Superior temporal gyrus (tissue), 1 donor: ENCODE measurements around the gene RINL.

Source experiments
- DNase-seq: peaks from one replicate; pipeline ENCODE4 v3.0.0-alpha.2; 2016; ENCODE audit errors: extremely low spot score

Gene RINL, protein sequence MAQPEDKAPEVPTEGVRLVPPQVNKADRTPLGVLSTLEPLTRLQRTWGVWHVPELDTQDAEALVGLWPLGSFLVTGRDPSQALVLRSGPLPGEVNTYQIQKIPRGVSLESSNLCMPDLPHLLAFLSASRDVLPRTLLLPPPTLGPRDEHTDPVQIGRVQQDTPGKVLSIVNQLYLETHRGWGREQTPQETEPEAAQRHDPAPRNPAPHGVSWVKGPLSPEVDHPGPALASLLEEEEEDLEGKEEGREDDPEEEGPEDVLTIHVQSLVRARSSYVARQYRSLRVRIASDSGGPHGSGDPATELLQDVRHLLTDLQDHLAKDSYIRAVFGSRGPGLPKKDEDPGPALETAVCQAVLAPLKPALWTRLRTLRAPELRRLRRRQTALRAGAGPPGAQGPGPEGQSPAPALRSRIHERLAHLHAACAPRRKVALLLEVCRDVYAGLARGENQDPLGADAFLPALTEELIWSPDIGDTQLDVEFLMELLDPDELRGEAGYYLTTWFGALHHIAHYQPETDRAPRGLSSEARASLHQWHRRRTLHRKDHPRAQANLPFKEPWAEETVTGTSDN

DNA sequence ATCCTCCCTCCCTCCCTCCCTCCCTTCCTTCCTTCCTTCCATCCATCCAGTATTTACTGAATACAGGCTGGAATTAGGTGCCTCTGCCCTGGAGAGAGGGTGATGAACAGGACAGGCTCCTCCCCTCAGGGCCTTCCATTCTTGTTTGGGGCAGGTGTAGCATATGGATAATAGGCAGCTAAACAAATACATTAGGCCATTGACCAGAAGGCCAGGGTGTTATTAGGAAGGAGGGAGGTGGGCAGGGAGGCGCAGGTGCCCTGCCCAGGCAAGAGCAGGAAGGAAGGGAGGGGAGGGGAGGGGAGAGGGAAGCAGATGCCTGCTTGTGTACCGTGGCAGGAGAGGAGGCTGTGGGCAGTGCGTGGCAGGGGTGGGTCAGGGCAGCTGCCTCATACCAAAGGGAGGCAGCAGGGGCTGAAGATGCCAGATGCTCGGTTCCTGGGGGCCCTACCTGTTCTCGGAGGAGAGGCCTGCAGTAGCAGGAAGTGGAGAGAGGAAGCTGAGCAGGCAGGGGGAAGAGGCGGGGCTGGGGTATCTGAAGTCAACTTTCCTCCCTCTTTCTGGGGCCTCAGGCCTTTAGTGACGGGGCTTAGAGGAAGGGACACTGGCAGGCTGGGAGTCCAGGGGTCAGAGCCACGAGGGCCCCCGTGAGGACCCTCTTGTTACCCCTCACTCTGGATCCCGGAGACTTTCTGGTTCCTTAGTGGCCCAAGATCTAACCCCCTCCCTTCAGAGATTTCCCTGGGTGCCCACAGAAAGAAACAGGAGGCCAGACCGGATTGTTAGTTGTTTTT, at the start of gene RINL:
Gene RINL (minus strand): TSS at position 495 of the 794 bp plus-strand sequence. CDS start 1,533 bp downstream, outside the sequence.
- DNase-seq = no peak

DNA sequence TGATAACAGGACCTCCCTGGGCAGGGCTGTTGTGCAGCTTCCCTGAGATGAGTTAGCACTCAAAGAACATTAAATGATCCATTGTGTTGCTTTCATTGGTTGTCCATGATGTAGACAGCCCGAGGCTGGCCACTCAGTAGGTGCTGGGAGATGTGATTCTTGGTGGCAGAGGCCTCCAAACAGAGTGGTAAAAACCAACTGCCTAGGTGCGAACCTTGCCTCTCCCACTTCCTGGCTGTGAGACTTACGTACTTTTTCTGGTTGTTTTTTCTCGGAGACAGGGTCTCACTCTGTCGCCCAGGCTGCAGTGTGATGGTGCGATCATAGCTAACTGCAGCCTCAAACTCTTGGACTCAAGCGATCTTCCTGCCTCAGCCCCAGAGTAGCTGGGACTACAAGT, 46.3 kb upstream of the RINL start:
- no peak for DNase-seq

DNA sequence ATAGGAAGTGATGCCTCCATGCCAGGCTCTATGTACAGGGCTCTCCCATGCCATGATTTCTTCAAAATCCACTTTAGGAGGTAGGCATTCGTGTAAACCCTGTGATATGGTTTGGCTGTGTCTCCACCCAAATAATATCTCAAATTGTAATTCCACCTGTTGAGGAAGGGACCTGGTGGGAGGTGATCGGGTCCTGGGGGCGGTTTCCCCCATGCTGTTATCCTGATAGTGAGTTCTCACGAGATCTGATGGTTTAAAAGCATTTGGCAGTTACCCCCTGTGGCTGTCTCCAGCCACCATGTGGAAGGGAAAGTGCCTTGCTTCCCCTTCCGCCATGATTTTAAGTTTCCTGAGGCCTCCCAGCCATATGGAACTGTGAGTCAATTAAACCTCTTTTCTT, 44.4 kb upstream of the RINL start:
- DNase-seq = no peak

DNA sequence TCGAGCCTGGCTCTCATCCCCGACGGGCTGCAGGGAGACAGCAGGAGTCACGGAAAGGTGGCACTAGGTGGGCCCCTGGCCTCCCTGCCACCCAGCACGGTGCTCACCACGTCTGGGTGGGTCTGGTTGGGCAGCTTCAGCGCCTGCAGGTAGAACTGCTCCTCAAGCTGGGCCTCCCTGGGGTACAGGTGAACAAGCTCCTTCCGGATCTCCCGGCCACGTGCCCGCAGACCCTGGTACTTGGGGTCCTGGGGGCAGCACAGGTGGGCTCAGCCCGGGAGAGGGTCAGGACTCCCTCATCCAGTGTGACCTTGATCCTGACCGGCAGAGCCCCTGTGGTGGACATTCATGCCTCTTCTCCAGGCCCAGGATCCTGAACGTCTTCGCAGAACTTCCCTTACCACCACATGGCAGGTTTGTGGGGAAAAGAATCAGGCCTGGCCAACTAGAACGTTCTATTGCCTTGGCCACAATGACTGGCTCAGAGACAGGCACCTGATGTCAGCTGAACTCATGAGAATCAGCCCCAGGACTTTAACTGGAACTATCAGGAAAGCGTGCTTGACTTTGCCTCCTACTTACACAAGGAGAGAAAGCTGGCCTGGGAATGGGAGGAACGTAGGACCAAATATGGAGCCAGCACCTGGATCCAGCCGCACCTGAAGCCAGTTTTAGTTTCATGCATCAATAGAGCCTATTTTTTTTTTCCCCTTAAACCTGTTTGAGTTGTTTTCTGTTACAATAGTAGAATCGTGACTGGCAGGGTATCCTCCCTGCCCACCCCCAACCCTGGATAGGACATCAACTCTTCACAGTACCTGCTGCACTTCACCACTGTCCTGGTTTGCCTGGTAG, 43.6 kb upstream of the RINL start:
- no peak for DNase-seq

DNA sequence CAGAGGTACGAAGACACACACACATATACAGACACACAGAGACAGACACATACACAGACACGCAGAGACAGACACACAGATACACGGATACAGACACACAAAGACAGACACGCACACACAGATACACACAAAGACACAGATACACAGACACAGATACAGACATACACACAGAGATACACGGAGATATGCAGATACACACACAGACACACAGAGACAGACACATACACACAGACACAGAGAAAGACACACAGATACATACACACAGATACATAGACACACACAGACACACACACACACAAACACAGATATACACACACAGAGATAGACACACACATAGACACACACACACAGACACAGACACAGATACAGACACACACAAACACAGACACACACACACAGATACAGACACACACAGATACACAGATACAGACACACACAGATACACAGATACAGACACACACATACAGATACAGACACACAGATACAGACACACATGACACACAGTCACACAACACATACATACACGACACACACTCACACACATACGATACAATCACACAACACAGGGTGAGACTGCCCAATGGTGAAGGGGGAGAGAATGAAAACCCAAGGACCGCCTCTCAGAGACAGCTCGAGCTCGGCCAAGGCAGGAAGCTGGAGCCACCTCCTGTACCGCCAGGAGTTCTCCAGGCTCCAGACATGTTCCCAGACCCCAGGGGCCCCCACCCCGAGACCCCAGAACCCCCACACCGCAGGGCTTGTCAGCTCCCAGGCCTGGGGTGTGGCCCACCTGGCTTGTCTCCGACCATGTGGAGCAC, 42.7 kb upstream of the RINL start:
- no peak for DNase-seq

DNA sequence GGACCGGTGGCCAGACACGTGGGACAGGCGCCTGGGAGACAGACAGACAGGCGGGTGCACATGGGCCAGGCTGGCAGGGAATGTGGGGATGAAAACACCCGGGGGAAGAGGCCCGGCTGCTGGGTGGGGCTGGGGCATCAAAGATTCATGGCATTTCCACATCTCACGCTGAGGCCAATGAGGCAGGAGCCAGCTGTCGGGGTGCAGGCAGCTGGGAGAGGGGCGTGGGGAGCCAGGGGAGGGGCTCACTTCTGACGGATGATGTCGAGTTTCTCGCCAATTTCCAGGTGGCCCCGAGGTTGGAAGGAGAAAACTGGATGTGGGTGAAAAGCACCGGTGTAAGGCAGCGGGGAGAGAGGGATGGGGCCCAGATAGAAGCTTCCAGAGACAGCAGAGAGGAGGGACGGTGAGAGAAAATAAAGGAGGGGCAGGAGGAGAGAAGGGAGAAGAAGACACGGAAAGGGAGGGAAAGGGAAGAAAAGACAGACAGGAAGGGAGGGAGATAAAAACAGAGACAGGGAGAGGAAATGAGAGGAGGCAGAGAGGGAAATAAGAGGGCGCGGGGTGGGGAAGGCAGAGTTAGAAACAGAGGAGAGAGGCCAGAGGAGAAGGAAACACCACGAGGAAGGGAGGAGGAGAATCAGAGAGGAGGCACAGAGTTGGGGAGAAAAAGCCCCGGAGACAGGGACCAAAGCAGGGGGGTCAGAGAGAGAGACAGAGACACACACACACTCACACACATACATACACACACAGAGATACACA, 41.9 kb upstream of the RINL start:
- no peak for DNase-seq

DNA sequence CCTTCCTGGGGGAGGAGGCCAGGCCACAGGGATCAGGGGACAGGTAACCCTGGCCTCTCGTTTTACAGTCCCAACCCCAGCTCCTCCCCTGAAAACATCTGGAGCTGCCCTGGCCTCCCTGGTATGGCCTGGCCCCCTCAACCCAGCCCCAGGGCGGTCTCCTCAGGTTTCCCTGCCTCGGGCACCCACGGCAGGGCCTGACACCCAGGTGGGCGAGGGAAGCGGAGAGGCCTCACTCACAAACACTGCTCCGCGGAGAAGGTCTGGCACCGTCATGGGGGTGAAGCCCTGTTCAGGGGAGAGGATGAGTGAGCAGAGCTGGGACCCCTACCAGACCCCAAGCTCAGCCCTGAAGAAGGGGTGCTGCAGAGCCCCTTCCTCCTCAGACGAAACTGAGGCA, 40.5 kb upstream of the RINL start:
- DNase-seq = no peak

DNA sequence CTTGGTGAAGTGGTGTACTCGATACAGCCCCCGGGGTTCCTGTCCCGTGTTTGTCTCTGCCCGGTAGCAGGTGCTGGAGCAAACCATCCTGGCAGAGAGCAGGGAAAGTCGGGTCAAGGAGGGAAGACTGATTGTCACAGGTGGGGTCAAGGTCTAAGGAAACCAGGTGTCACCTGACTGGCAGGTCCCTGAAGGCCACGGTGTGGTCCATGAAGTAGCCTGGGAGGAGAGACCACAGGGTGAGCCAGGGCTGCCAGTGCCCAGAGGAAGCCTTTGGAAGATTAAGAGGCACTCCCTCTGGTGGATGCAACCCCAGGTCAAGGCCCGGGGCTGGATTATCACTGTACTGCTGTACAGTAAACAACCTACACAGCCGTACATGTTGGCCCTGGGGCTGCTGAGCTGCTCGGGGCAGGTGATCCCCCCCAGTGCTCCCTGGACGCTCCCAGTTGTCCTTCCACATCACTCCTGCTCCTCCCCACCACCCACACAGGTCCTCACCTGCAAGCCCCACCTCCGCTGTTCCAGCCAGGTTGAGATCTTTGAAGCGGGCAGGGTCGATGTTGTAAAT, 39.9 kb upstream of the RINL start:
- DNase-seq = no peak

DNA sequence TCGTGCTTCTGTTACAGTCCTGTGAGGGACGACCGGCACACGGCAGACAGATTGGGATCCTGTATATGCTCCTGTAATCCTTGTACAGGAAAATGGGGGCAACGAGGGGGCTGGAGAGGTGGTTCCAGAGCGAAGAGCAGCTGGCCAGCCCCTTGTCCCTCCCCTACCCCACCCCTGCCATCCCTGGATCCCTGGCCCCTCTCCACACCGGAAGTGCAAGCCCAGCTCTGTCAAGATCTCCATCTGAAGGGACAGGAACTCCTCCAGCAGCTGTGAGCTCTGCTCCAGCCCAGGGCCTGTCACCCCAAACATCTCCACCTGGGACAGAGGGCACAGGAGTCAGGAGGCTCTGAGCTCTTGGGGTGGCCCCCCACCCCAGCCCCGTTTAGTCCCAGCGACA, 39.4 kb upstream of the RINL start:
- no peak for DNase-seq

DNA sequence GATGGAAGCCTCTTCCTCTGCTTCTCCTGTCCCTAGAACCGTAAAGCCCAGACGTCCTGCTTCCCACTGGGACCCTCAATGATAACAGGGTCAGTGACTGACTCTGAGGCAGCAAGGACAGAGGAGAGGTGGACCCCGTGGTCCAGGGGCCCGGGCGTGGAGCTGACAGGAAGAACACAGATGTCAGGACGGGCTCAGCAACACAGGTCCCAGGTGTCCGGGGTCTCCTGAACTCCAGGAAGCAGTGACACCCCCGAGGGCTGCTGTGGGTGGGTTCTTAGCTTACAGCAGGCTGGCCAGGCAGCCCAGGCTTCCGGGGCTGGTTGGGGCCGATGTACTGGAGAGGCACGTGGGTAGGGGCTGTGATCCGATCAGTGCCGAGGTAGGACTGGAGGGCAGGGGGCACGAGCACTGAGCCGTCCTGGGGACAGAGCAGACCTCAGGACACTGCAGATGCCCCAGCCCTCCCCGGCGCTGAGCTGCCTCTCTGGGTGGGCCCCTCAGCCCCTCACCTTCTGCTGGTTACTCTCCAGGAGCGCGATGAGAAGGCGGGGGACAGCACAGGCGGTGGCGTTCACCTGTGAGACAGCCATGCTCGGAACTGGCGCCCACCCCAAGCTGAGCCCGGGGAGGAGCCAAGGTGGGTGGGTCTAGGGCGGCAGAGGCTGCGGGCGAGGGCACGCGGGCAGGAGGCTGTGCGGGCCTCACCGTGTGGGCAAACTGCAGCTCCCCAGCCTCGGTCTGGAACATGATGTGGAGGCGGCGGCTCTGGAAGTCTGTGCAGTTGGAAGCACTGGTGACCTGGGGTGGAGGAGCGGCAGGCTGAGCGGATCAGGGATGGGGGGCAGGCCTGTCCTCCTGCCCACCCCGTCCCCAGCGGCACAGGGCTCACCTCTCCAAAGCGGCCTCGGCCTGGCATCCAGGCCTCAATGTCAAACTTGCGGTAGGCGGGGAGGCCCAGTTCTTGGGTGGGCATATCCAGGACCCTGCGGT, 37.5 kb upstream of the RINL start:
- no peak for DNase-seq

DNA sequence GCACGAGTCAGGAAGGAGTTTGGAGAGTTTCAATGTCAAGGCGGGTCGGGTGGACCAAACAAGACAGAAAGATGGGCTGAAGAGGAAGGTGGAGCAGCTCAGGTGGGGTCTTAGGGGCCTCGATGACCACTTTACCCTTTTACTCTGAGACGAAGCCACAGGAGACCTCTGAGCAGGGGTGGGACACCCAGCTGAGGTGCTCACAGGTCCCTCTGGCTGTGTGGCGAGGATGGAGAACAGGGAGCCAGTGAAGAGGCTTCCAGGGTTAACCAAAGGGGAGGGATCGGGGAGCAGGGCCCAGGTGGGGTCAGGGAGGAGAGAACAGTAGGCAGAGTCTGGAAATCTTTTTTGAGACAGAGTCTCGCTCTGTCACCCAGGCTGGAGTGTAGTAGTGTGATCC, 35.9 kb upstream of the RINL start:
- no peak for DNase-seq

DNA sequence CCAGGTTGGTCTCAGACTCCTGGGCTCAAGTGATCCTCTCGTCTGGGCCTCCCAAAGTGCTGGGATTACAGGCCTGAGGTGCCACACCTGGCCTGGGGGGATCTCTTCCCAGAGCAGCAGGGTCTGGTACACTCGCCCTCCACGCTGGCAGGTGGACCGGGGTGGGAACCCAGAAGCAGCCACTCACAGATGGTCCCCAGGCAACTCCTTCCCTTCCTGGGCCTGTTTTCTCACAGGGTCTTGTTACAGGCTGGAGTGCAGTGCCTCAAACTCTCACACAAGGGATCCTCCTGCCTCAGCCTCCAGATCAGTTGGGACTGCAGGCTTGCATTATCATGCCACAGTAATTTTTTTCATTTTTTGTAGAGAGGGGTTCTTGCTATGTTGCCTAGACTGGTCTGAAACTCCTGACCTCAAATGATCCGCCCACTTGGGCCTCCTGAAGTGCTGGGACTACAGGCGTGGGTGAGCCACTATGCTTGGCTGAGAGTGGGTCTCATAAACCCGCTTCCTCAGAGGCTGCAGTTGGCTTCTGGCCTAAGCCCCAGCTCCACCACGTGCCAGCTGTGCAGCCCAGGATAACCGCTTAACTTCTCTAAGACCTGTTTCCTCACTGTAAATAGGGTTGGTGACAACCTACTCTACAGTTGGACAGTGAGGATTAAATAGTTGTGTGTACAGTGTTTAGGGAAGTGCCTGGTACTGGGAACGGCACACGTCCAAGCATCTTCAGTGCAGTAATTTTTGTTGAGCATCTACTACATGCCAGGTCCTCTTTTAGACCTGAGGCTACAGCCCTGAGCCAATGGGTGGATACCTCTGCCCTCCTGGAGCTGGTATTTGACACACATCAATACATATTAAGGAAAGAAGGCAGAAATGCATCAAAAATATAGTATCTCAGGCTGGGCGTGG, 34.8 kb upstream of the RINL start:
- DNase-seq = no peak

DNA sequence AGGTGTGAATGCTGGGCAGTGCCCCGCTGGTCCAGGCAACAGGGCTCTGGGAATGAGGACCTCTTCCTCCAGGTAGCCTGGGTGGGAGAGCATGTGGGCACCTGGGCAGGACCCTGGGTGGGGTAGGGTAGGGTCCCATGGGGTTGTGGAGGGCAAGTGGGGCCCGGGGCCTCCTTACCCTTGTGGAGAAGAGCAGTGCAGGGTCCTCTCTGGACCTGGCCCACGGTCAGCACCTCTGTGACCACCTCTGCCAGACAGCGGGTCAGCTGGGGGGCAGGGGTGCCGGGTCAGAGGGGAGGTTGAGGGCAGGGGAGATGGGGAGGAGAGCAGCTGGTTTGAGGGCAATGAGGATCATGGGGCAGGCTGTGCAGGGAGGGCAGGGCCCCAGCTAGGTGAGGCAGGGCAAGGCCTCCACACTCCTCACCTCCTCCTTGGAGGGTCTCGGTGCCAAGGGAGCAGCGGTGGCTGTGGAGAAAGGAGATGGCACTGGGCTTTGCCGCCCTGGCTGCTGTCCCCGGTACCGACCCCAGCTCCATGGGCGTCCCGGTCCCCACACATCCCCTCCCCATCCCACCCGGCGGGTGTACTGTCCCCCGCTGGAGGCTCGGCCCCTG, 33.4 kb upstream of the RINL start:
- no peak for DNase-seq

DNA sequence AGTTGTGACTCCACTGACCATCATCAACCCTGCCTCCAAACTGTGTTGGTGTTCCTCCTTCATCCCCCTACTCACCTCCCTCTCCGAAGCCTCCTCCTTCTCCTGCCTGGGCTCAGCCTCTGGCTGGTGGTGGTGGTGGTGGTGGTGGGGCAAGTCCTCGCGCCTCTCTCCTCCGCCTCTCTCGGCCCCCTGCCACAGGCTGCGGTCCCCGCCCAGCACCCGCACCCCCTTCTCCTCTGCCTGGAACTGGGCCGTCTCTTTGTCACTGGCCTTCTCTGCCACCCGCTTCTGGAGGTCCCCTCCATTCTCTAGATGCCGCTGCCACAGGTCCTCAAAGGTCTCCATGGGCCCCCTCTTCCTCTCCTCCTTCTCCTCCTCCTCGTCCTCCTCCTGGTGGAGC, 32.4 kb upstream of the RINL start:
- no peak for DNase-seq

DNA sequence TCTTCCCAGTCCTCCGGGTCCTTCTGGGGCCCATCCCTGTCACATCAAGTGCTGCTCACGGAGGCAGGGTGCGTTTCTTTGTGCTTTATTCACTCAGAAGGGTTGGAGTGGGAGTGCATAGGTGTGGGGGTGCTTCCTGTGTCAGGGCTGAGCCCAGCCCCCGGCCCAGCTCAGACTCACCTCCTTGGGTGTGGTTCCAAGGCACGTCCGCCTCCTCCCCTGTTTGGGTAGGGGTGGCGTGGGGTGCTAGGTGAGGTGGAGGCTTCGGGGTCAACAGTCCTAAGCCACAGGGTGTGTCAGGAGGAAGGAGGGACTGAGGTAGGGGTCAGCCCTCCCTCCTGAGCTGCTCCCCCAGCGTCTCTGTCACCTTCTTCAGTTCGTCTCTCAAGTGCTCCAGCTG, 30.8 kb upstream of the RINL start:
- no peak for DNase-seq

DNA sequence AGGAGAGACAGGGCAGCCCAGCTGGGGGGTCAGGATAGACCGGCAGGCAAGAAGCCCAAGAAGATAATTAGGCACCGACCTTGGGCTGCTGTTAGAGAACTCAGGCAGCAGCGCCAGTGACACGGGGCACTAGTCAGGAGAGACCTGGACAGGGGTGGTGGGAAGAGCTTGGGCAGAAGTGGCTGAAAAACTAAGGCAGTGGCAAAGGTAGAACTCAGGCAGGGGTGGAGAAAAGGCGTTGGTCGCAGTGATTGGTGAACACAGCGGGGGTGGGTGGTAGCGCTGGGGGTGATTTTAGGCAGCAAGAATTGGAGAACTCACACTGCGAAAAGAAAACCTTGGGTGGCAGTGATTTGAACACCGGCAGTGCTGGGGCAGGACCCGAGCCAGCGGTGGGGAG, 29.6 kb upstream of the RINL start:
- DNase-seq = no peak

DNA sequence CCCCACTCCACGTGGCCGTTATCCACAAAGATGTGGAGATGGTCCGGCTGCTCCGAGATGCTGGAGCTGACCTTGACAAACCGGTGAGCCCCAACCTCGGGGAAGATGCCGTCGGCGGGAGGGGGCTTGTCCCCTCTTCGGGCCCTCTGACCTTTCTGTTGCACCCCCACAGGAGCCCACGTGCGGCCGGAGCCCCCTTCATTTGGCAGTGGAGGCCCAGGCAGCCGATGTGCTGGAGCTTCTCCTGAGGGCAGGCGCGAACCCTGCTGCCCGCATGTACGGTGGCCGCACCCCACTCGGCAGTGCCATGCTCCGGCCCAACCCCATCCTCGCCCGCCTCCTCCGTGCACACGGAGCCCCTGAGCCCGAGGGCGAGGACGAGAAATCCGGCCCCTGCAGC, 29.2 kb upstream of the RINL start:
- no peak for DNase-seq
